B cell (primary cell): Measurements from ENCODE around the gene NIBAN1. TPM values are rescaled to one million over a fixed set of nuclear protein-coding genes. Genes with fewer than 3 reads are reported as not detected.

Source experiments
- ATAC-seq: fragments of 200-7000 bp; cut with Tn5 transposase; one replicate; pipeline ENCODE4 v1.10.0; 2021; ENCODE audit warnings: low read depth, mild to moderate bottlenecking, moderate number of reproducible peaks, moderate library complexity
- CTCF ChIA-PET: fragments of 350-600 bp; sonication (Branson Sonifier 250); formaldehyde crosslinking; loops from one replicate; lab custom pipeline; 2021; ENCODE audit warnings: antibody characterized with exemption, inconsistent platforms; lab: Charles Lee
- POLR2A ChIA-PET: fragments of 350-600 bp; sonication (Branson Sonifier 250); formaldehyde crosslinking; loops from one replicate; lab custom pipeline; 2021; ENCODE audit warnings: antibody characterized with exemption; lab: Charles Lee
- DNase-seq: peaks from one replicate; pipeline ENCODE4 v3.0.0; 2013
- H2AFZ ChIP-seq: 2 replicates; pipeline ENCODE4 v1.6.1; 2012; ENCODE audit warnings: mild to moderate bottlenecking, low read depth, low read length; ENCODE audit not compliant: insufficient read depth, poor library complexity, severe bottlenecking
- H3K27ac ChIP-seq, 2 donors: 1 replicate in 1 of 2; 2 replicates in 1 of 2; pipeline ENCODE4 v1.5.1; 2012 to 2013; ENCODE audit warnings: low read length in 2 of 2, mild to moderate bottlenecking in 2 of 2, moderate library complexity in 1 of 2
- H3K27me3 ChIP-seq, 4 experiments: fragments of 200-600 bp in 1 of 4; sonication (generic) in 1 of 4; replicated peaks in 1 of 4; 1 replicate in 2 of 4; 2 replicates in 2 of 4; pipeline versions ENCODE4 v1.6.1 to v1.7.0; 2013 to 2016; ENCODE audit warnings: low read length in 3 of 4, mild to moderate bottlenecking in 2 of 4, mixed read lengths in 1 of 4, moderate library complexity in 1 of 4; ENCODE audit not compliant: insufficient read depth in 4 of 4, control insufficient read depth in 3 of 4; ENCODE audit errors: control extremely low read depth in 1 of 4
- H3K36me3 ChIP-seq, 2 experiments: replicated peaks in 1 of 2; 1 replicate in 1 of 2; 2 replicates in 1 of 2; pipeline versions ENCODE4 v1.6.1 to v1.7.1; 2013; ENCODE audit warnings: low read length in 1 of 2; ENCODE audit not compliant: insufficient read depth in 2 of 2, control insufficient read depth in 1 of 2; ENCODE audit errors: control extremely low read depth in 1 of 2, extremely low read depth in 1 of 2
- H3K4me1 ChIP-seq, 2 donors: fragments of 200-600 bp in 1 of 2; sonication (generic) in 1 of 2; 1 replicate in 1 of 2; 2 replicates in 1 of 2; pipeline versions ENCODE4 v1.5.1 to v1.6.1; 2013 to 2017; ENCODE audit warnings: low read length in 2 of 2; ENCODE audit not compliant: control insufficient read depth in 2 of 2, insufficient read depth in 2 of 2
- H3K4me2 ChIP-seq: replicated peaks from 2 replicates; pipeline ENCODE3; 2012; ENCODE audit warnings: mild to moderate bottlenecking, low read depth, low read length; ENCODE audit not compliant: poor library complexity, severe bottlenecking
- H3K4me3 ChIP-seq, 5 experiments: fragments of 200-600 bp in 1 of 5; sonication (generic) in 1 of 5; 1 replicate in 3 of 5; 2 replicates in 2 of 5; pipeline versions ENCODE4 v1.5.1 to v1.7.0; 2011 to 2016; ENCODE audit warnings: low read length in 4 of 5, mild to moderate bottlenecking in 4 of 5, low read depth in 2 of 5, control low read depth in 1 of 5, moderate library complexity in 1 of 5; ENCODE audit not compliant: insufficient read depth in 1 of 5; ENCODE audit errors: control extremely low read depth in 1 of 5, extremely low read depth in 1 of 5
- H3K79me2 ChIP-seq: fragments of 200-600 bp; sonication (generic); one replicate; pipeline ENCODE4 v1.6.0; 2016; ENCODE audit warnings: low read length; ENCODE audit not compliant: control insufficient read depth, insufficient read depth
- H3K9ac ChIP-seq: fragments of 200-600 bp; sonication (generic); 2 replicates; pipeline ENCODE4 v1.6.1; 2017; ENCODE audit warnings: mild to moderate bottlenecking, low read length, moderate library complexity
- H3K9me3 ChIP-seq, 3 donors: one replicate each; pipeline versions ENCODE4 v1.6.1 to v1.7.1; 2013; ENCODE audit warnings: low read length in 2 of 3; ENCODE audit not compliant: control insufficient read depth in 2 of 3, insufficient read depth in 1 of 3; ENCODE audit errors: control extremely low read depth in 1 of 3
- H4K20me1 ChIP-seq: 2 replicates; pipeline ENCODE4 v1.6.0; 2012; ENCODE audit warnings: mild to moderate bottlenecking, low read length; ENCODE audit not compliant: insufficient read depth, control insufficient read depth, poor library complexity, severe bottlenecking
- H3K27ac Mint-ChIP-seq: one replicate; pipeline ENCODE4 v1.8.0; 2021; ENCODE audit warnings: mixed read lengths
- H3K27me3 Mint-ChIP-seq: one replicate; pipeline ENCODE4 v1.8.0; 2021; ENCODE audit warnings: mixed read lengths
- H3K4me1 Mint-ChIP-seq: one replicate; pipeline ENCODE4 v1.8.0; 2021; ENCODE audit warnings: mixed read lengths
- H3K4me3 Mint-ChIP-seq: one replicate; pipeline ENCODE4 v1.8.0; 2021; ENCODE audit warnings: mixed read lengths
- H3K9me3 Mint-ChIP-seq: one replicate; pipeline ENCODE4 v1.8.0; 2022; ENCODE audit warnings: mixed read lengths; ENCODE audit not compliant: insufficient read depth
- CTCF ChIP-seq: fragments of 200-600 bp; IDR thresholded peaks from one replicate; pipeline ENCODE4 v1.8.0; 2022; ENCODE audit warnings: antibody characterized with exemption, mild to moderate bottlenecking
- EZH2 ChIP-seq: IDR thresholded peaks from 2 replicates; pipeline ENCODE4 v1.6.1; 2012; ENCODE audit warnings: borderline replicate concordance, low read depth, mild to moderate bottlenecking, moderate library complexity, low read length; ENCODE audit not compliant: insufficient read depth, poor library complexity, severe bottlenecking
- WGBS: methylation state at CpG from one replicate; pipeline ENCODE4 v1.1.5; 2013; ENCODE audit warnings: missing lambda C conversion rate; ENCODE audit not compliant: insufficient coverage; 5-methylcytosine and 5-hydroxymethylcytosine counted together
- intact Hi-C: fragments of 100-400 bp; cut with micrococcal nuclease; formaldehyde crosslinking; loops from one replicate; pipeline ENCODE4 v1.10.0; 2022
- polyA plus RNA-seq: library from polyadenylated mRNA; depleted of rRNA; stranded (reverse); fragments of >200 nt; gene quantifications from 2 replicates; pipeline ENCODE4 v1.2.3, GENCODE V29; 2012
- total RNA-seq, 2 donors: library from RNA; stranded (reverse); fragments of 120-200 nt in 1 of 2; gene quantifications; 1 replicate in 1 of 2; 2 replicates in 1 of 2; pipeline versions ENCODE4 v1.2.3 to v1.2.4, GENCODE V29; 2013 to 2022

Gene NIBAN1
- total and polyA plus RNA-seq, 2 donors (not counting 1 experiment from before 2014, with no cell fraction given), result 1.2 to 13.2 TPM

- Histone ChIP-seq H3K27ac (no peak overlapping the region), H3K4me2 (peak overlapping the region; percentile 78), H3K27me3 (peaks cover 0 to 11% (median 9%) of the 10 kb centered on the region in 4 experiments), H2AFZ (no peak overlapping the region), H3K9me3 (no peaks in the 10 kb centered on the region), H3K36me3 (no peaks in the 10 kb centered on the region), H3K4me1 (peaks cover 5 to 17% of the 10 kb centered on the region in 2 donors), H3K9ac (no peak overlapping the region), H3K4me3 (peak overlapping the region in 1 of 5 experiments; percentile 85), H3K79me2 (no peaks in the 10 kb centered on the region), H4K20me1 (no peaks in the 10 kb centered on the region)
- Mint-ChIP-seq H3K27me3 (peaks cover 9% of the 10 kb centered on the region), H3K4me1 (peaks cover 40% of the 10 kb centered on the region), H3K4me3 (peak overlapping the region; percentile 26), H3K9me3 (no peaks in the 10 kb centered on the region), H3K27ac (peak overlapping the region; percentile 17)
- ATAC-seq, result no peak
- 100% methylated on average over 2 of the region's 8 CpGs for WGBS
- intact Hi-C loops, result loop anchor here (5.0 to 10.0 kb wide), 3 partner anchors 57 to 186 kb away; partner anchors contain the start of genes RNF2, SWT1 and TRMT1L
- ChIA-PET POLR2A (no interaction called here), CTCF (interaction anchor here (0.6 to 2.5 kb wide), 6 partner anchors 10 to 166 kb away, joined by 3 to 15 read pairs (median 4); partner anchors contain the start of gene RNF2)
- TF ChIP-seq CTCF (no peak), EZH2 (no peak)
- no peak for DNase-seq
Measured at GRCh38 chr1:184971522-184972265, 2.6 kb downstream of the NIBAN1 start.

GRCh38 chr1:184970691-184971161 is 3.6 kb downstream of the NIBAN1 start:
- Histone ChIP-seq H2AFZ (no peak overlapping the region), H3K9me3 (no peaks in the 10 kb centered on the region), H3K4me3 (no peak overlapping the region), H3K36me3 (no peaks in the 10 kb centered on the region), H3K4me2 (no peak overlapping the region), H3K27me3 (peaks cover 0 to 10% (median 6%) of the 10 kb centered on the region in 4 experiments), H3K9ac (no peak overlapping the region), H3K4me1 (peaks cover 5 to 17% of the 10 kb centered on the region in 2 donors), H4K20me1 (no peaks in the 10 kb centered on the region), H3K27ac (no peak overlapping the region), H3K79me2 (no peaks in the 10 kb centered on the region)
- Mint-ChIP-seq H3K4me1 (peaks cover 40% of the 10 kb centered on the region), H3K27ac (peak overlapping the region; percentile 17), H3K27me3 (peaks cover 4% of the 10 kb centered on the region), H3K4me3 (peak overlapping the region; percentile 23), H3K9me3 (no peaks in the 10 kb centered on the region)
- CTCF ChIA-PET, result interaction anchor here (1.0 to 1.6 kb wide), 6 partner anchors 11 to 200 kb away, joined by 3 to 8 read pairs (median 3); no protein-coding TSS in a partner anchor
- TF ChIP-seq EZH2 (no peak), CTCF (no peak)
- POLR2A ChIA-PET, result interaction anchor here (1.1 kb wide), 1 partner anchor 29 kb away, joined by 7 read pairs; no protein-coding TSS in a partner anchor
- intact Hi-C loops, result loop anchor here (5.0 to 10.0 kb wide), 3 partner anchors 56 to 187 kb away; partner anchors contain the start of genes RNF2, SWT1 and TRMT1L
- no peak for DNase-seq
- WGBS, result 75% methylated on average over 4 of the region's 5 CpGs
- no peak for ATAC-seq
